ENCODE results near the gene GCK.

Gene GCK

DNA sequence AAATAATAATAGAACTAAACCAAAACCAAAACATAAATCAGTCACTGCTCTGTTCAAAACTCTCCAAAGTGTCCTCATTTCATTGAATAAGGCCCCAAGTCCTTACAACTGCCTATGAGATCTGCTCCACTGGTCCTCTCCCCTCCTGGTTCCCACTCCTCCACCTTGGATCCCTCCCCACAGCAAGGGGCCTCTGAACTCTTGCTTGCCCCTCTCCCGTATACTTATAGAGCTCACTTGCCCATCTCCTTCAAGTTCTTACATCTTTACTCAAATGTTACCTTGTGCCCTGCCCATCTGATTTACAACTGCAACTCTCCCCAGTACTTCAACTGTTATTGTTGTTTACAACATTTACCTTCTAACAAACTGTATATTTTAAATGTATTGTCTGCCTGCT, 66.7 kb downstream of the GCK start:
- in situ Hi-C loops (cut with MboI; ENCODE audit: low sequenced_read_pairs) = no loop called here

DNA sequence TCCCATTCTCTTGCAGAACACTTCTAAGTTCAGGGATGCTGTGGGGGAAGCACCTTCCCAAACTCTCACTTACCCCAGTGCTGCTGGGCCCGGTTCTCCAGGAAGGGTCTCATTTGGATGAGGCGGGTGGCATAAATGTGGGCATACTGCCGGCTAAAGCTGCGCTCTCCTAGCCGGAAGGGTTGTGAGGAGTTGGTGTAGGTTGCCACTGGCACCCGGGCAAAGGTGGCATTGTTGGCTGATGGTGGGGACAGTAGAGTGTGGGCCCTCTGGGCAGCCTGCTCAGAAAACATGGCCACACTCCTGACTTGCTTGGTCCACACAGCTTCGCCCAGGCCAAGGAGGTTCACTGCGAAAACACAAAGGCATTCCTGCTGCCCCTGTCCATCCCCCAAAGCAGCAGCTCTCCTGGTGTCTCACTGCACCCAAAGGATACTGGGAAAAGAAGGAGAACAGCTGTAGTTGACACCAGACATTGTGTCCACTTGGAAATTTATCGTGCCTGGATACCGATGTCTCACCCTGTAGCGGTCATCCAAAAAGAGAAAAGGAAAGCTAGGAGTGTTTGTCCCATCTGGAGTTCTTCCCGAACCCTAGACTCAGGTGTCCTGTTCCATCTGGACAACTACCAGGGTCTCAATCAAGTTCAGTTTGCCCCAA, 67.3 kb downstream of the GCK start:
- in situ Hi-C loops (cut with MboI; ENCODE audit: low sequenced_read_pairs) = no loop called here

DNA sequence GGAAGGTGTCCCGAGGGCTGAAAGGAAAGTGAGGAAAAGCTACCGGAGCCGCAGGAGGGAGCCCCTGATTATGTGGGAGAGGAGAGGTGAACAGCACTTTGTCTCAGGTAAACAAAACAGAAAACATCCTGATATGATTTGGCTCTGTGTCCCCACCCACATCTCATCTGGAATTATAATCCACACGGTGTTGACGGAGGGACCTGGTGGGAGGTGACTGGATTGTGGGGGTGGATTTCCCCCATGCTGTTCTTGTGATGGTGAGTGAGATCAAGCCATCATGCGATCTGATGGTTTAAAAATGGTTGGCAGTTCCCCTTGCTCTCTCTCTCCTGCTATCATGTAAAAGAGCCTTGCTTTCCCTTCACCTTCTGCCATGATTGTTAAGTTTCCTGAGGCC, 68.8 kb downstream of the GCK start:
- in situ Hi-C loops (cut with MboI; ENCODE audit: low sequenced_read_pairs) = no loop called here

DNA sequence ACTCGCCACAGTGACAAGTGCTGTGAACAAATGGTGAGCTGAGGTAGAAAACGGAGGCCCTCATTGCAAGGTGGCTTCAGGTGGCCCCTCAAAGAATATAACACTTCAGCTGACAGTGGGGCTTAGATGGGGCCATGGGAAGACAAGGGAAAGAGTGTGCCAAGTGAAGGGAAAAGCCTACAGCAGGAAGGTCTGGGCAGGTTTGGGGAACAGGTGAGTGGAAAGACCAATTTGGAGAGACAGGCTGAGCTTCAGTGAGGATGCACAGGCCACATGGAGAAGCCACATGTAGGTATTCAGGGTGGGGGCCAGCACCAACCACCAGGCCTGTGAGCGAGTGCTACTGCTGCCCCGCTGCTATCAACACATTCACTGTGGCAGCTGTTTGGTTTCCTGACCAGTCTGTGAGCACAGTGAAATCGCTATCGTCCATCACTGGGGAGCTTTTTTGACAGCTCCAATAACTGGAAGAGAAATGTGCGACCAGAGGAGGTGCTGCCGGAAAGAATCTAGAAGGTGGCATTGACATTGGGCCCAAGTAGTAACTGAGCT, 69.3 kb downstream of the GCK start:
- in situ Hi-C loops (cut with MboI; ENCODE audit: low sequenced_read_pairs) = no loop called here

DNA sequence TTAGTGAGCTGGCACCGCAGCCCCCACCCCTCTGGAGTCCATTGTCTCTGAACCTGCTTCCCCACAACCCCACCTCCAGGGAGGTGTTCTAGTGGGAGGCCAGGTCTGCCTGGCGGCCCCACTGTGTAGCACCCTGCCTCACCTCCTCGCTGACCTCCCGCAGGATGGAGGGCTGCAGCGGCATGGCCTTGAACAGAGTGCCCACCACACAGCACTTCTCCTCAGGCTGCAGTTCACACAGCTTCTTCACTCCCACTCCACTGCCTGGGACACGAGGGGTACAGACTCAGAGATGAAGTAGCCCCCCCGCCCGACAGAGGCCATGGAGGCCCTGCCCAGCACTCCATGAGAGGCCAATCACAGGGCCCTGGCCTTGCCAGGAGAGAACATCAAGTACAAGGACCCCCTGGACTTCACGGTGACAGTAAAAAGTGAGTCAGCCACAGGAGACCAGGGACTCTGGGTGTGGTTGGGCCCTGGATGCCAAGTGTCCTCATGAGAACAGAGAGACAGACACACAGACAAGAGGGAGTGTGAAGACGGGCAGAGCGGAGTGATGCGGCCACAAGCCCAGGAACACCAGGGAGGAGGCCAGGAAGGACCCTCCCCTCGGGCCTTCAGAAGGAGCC, 71.3 kb downstream of the GCK start:
- in situ Hi-C loops (cut with MboI; ENCODE audit: low sequenced_read_pairs) = no loop called here

DNA sequence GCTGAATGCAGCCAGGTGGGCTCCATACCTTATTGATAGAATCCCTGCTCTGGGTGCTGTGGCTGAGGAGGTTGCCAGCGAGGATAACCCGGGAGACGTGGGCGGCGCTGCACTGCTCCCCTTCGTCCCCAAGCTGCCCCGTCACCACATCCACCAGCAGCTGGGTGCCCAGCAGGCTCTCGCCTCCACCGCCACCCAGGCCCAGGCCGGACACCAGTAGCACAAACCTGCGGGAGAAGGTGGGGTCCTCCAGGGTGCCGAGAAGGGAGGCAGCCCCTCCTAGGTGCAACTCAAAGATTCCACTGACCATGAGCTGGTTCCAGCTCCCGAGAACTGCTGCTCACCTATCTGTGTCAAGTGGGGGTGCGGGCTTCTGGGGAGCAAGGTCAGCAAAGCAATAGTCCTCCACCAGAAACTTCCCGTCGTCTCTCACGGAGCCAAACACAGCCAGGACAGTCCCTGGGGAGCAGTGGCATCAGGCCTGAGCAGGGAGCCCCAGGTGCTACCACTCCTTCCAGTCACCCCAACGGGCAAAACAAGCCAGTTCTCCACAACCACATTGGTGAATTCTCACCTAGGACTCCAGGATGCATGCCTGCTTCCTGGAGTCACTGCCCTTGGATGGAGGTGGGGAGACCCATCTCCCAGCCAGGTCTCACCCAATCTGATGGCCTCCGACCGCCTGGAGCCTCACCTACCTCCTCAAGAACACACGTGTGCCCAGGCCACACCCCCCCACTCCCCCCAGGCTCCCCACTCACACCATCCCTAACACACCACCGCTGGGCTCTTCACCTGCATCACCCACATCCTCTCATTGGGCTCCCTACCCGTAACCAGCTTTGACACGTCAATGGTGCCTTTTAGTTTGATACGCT, 72.2 kb downstream of the GCK start:
- in situ Hi-C loops (cut with MboI; ENCODE audit: low sequenced_read_pairs) = no loop called here

DNA sequence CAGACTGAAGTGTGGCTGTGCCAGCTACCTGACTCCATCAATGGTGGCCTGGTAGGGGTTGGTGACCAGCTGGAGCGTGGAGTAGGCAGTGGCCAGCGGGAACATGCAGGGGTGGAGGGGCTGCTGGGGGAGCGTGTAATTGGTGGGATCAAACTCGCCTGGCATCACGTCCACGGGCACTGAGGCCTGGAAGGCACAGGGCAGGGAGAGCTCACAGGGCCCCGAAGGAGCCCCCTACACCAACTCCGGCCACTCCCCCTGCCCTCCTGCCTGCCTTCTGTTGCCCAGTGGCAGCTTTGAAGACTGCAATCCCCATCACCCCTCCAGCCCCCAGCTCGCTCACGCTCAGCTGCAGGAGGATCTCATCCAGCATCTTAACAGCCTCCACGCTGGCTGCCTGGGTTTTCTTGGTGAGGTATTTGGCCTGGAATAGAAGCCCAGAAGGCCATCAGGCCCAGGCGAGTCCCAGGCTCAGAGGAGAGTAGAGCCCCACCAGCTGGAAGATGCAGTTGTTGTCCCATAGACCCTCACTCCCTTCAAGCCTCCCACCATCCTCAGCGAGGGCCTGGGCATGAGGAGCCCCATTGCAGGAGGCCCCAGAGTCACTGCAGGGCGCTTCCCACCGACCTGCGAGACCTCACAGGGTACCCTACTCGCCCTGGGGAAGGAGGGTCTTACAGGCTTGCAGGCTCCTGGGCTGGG, 73.0 kb downstream of the GCK start:
- in situ Hi-C loops (cut with MboI; ENCODE audit: low sequenced_read_pairs) = no loop called here

DNA sequence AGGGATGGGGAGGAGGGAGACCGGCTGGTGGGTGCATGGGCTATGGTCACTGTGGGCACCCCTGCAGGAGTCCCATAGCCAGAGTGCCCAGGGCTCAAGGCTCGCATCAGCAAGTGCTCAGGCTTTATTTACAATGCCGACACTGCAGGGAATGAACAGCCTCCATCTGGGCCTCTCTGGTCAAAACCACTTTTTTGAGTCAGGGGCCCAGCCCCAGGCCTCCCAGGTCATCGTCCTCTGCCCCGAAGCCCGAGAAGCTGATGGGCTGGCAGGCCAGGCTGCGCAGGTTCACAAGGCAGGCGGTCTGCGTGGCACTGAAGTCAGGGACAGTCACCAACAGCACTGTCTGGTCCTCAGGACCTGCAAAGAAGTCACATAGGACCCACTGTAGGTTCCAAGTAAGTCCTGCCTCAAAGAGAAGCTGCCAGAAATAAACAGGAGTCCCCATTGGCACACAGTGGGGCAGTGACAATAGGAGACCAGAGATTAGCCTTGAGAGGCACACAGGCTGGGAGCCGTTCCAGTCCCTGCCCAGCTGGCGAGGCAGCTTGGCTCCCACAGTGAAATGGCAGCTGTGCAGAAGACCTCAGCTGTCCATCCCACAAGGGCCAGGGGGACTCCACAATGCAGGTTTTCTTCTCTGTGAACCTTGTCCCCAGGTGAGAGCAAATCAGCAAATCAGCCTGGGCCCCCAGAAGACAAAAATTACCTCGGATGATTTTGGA, 74.5 kb downstream of the GCK start:
- in situ Hi-C loops (cut with MboI; ENCODE audit: low sequenced_read_pairs) = no loop called here

DNA sequence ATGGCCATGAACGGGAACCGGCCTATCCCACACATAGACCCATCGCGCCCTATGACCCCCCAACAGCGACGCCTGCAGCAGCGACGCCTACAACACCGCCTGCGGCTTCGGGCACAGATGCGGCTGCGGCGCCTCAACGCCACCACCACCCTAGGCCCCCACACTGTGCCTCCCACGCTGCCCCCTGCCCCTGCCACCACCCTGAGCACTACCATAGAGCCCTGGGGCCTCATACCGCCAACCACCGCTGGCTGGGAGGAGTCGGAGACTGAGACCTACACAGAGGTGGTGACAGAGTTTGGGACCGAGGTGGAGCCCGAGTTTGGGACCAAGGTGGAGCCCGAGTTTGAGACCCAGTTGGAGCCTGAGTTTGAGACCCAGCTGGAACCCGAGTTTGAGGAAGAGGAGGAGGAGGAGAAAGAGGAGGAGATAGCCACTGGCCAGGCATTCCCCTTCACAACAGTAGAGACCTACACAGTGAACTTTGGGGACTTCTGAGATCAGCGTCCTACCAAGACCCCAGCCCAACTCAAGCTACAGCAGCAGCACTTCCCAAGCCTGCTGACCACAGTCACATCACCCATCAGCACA, 75.4 kb downstream of the GCK start:
- in situ Hi-C loops (cut with MboI; ENCODE audit: low sequenced_read_pairs) = no loop called here

DNA sequence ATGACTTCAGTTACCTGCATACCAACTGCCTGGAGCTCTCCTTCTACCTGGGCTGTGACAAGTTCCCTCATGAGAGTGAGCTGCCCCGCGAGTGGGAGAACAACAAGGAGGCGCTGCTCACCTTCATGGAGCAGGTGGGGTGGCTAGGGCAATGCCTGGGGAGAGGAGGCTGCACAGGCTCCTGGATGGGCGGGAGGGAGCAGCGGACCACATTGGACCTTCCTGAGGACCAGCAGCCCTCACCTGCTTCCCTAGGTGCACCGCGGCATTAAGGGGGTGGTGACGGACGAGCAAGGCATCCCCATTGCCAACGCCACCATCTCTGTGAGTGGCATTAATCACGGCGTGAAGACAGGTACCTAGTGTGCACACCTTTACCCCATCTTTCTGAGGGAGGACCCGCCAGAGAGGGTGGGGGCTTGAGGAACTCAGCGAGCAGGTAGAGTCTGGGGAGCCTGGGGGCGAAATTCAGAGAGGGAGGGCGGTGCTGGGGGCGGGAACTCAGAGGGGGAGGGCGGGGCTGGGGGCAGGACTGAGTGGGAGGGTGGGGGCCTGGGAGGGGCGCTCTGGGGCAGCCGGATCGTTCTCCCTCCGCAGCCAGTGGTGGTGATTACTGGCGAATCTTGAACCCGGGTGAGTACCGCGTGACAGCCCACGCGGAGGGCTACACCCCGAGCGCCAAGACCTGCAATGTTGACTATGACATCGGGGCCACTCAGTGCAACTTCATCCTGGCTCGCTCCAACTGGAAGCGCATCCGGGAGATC, 76.1 kb downstream of the GCK start:
- in situ Hi-C loops (cut with MboI; ENCODE audit: low sequenced_read_pairs) = no loop called here

DNA sequence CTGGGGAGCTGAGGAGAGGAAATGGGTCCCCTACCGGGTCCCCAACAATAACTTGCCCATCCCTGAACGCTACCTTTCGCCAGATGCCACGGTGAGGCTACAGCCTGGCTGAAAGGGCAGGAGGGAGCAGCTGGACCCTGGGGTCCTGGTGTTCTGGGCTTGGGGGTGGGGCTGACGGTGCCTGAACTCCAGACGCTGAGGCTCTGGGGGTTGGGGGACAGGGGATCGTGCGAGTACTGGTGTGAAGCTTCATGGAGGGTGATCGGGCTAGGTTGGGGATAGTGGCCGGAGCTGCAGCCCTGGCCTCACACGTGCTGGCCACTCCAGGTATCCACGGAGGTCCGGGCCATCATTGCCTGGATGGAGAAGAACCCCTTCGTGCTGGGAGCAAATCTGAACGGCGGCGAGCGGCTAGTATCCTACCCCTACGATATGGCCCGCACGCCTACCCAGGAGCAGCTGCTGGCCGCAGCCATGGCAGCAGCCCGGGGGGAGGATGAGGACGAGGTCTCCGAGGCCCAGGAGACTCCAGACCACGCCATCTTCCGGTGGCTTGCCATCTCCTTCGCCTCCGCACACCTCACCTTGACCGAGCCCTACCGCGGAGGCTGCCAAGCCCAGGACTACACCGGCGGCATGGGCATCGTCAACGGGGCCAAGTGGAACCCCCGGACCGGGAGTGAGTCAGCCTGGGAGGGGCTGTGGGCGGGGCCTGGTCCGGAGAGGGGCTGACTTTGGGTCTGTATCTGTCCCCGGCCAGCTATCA, 76.8 kb downstream of the GCK start:
- in situ Hi-C loops (cut with MboI; ENCODE audit: low sequenced_read_pairs) = no loop called here

DNA sequence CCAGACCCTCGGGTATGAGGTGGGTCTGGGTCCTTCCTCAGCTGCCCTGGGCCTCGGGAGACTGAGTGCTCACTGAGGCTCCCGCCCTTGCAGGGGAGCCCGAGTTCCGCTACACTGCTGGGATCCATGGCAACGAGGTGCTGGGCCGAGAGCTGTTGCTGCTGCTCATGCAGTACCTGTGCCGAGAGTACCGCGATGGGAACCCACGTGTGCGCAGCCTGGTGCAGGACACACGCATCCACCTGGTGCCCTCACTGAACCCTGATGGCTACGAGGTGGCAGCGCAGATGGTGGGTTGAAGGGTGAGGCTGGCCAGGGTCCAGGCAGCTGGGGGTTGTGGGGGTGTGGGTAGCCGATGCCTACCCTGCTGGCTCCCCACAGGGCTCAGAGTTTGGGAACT, 77.5 kb downstream of the GCK start:
- in situ Hi-C loops (cut with MboI; ENCODE audit: low sequenced_read_pairs) = no loop called here

DNA sequence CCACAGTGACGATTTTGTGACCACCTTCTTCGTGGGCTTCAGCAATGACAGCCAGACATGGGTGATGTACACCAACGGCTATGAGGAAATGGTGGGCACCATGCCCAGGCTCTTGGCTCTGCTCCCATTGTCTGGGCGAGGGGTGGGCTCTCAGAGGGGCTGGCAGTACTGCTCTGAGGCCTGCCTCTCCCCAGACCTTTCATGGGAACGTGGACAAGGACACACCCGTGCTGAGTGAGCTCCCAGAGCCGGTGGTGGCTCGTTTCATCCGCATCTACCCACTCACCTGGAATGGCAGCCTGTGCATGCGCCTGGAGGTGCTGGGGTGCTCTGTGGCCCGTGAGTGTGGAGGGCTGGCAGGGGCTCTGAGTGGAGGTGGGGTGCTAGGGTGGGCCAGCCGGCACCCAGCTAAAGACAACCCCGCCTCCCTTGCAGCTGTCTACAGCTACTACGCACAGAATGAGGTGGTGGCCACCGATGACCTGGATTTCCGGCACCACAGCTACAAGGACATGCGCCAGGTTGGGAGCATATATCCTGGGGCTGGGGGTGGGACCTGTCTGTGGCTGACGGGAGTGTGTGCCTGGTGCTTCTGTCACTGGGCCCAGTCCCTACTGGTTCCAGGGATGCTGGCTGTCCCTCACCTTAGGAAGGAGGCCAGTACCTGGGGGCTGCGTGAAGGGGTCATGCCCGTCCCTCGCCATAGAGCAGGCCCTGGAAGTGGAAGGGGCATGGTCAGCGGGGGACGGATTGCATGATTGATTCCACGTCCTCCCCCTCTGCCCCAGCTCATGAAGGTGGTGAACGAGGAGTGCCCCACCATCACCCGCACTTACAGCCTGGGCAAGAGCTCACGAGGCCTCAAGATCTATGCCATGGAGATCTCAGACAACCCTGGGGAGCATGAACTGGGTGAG, 78.3 kb downstream of the GCK start:
- in situ Hi-C loops (cut with MboI; ENCODE audit: low sequenced_read_pairs) = no loop called here

DNA sequence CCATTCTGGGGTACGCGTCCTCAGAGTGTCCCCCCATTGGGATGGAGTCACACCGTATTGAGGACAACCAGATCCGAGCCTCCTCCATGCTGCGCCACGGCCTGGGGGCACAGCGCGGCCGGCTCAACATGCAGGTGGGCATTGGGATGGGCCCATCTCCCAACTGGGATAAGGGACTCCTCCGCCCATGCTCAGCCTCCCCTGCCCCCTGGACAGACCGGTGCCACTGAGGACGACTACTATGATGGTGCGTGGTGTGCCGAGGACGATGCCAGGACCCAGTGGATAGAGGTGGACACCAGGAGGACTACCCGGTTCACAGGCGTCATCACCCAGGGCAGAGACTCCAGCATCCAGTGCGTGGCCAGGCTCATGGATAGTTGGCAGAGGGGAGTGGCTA, 79.2 kb downstream of the GCK start:
- in situ Hi-C loops (cut with MboI; ENCODE audit: low sequenced_read_pairs) = no loop called here

DNA sequence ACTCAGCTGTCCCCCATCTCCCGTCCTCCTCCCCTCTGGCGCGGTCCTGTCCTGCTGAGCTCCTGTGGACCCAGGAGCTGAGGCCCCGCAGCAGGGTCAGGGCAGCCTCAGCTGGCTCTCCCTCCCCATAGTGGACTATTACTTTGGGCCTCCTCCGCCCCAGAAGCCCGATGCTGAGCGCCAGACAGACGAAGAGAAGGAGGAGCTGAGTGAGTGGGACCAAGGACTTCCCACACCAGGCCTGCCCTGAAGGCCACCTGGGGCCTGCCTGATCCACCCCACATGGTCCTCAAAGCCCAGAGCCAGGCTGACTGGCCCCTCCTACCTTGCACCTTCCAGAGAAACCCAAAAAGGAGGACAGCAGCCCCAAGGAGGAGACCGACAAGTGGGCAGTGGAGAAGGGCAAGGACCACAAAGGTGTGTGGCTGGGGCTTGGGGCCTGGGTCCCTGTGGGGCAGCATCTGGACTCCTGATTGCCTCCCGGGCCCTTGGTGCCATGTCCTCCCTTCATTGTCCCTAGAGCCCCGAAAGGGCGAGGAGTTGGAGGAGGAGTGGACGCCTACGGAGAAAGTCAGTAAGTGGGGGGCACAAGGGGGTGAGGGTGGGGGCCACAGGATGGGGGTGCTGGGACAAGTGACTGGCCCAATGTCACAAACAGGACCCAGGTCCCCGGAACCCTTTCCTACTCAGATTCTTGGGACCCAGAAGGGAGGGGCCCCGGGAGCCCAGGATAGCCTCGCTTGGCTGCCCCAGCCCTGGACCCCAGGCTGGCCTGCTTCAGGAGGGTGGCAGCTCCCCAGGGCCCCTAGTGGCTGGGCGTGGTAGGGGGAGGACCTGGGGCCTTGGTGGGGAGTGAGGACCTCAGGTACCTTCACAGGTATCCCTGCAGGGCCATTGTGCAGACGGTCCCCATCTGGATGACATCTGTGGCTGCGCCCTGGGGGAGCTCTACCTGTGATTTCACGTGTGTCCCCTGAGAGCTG, 80.2 kb downstream of the GCK start:
- in situ Hi-C loops (cut with MboI; ENCODE audit: low sequenced_read_pairs) = no loop called here

DNA sequence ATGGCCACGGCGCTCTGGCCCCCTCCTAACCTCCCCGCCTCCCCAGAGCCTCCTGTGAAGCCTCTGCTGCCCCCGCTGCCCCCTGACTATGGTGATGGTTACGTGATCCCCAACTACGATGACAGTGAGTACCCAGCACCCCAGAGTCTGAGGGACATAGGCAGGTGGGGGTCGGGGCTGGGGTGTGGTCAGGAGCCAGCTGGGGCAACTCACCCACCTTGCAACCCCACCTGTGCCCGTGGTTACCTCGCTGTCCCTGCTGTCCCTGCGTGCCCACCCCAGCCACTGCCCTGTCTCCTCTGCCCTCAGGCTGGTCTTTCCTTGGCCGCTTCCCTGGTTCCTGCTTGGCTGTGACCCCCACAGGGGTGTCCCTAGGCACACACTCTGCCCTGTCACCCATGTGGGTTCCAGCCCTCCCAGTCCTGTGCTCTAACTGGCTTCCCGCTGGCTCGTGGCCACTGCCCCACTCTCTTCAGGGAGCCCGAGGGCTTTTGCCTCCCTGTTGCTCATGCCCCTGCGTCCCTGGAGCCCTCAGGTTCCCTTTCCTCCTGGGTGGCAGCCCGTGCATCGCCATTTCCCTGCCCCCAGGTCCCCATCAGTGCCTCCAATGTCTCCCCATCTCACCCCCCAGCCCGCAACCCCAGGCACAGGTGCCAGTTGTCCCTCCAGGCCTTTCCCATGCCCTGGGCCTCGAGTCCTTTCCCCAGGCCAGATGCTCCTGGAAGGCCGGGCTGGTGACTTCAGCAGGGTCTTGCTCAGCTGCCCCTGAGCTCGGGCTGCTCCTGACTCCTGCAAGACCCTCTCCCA, 81.1 kb downstream of the GCK start:
- in situ Hi-C loops (cut with MboI; ENCODE audit: low sequenced_read_pairs) = no loop called here

Data from hTERT RPE-1 (cell line).